GM18951 (cell line): Measurements from ENCODE around the gene SLC24A5.

ENCODE experiments used
- POLR2A ChIP-seq: IDR thresholded peaks from 4 replicates; pipeline ENCODE4 v1.6.1; 2011; ENCODE audit warnings: mild to moderate bottlenecking; ENCODE audit not compliant: insufficient read length, insufficient read depth; ENCODE audit errors: extremely low read depth
- in situ Hi-C: fragments of 300-500 bp; cut with MboI; formaldehyde crosslinking; loops from one replicate; pipeline ENCODE4 v1.12.0; 2022; ENCODE audit warnings: low sequenced_read_pairs, mixed read lengths, inconsistent platforms; ENCODE audit not compliant: unreplicated experiment

Gene SLC24A5

DNA sequence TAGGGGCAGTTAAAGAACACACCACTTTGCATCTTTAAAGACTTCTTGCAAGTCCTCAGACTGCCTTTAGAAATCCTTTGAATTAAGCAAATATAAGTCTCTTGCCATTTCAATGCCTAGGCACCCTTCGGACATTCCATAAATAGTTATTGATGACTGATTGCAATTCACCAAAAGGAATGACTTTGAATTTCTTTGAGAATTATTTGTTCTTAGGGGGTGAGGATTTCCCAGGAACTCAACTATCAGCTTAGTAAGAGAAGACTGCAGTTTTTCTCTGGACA, 57.8 kb downstream of the SLC24A5 start:
- in situ Hi-C loops = no loop called here
- TF ChIP-seq POLR2A = no peak

DNA sequence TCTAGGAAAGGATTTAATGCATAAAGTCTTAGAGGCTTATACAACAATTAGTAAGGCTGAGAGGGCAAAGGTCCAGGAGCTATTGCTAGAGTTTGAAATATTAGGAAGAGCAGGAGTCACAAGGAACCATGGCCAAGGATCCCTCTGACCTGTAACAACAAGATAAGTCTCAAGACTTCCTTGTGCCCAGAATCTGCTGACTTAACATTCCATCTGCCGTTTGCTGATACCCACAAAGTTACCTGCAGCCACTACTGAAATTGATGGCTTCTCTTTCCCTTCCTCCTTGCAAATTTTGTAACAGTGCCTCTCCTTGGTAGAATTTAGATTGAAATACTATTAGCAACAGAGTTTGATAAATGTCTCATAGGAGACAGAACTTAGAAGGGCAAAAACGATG, 62.0 kb downstream of the SLC24A5 start:
- in situ Hi-C loops = no loop called here
- TF ChIP-seq POLR2A = no peak

DNA sequence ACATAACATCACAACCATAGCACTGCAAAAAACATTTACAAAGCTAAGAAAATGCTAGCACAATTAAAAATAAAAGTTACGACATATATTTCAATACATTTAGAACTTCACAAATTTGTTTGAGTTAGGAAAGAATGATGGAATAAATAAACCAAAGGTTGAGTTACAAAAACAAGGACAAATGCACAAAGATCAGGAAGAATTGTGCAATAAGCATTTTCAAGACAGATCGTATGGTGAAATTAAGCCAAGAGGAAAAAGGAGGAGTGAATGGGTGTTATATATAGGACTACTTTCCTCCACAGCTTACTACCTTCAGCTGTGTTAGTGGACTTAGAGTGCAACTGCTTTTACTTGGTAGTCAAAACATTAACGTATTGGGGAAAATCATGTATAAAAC, 64.7 kb downstream of the SLC24A5 start:
- TF ChIP-seq POLR2A = no peak
- in situ Hi-C loops = no loop called here

DNA sequence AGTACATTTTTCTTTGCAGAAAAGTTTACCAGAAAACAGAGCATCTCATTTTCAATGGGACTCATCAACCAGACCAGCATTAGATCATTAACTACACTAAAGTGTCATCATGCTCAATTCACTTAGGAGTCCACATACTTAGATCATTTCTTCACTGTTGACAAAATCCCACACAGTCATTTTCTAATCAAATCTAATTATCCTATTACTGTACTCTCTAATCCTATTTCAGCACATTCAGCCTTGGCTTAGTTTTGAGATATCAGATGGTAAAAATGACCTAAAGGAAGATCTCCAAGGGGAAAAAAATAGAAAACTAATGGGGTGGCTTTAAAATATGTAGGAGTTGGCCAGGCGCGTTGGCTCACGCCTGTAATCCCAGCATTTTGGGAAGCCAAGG, 65.5 kb downstream of the SLC24A5 start:
- in situ Hi-C loops = no loop called here
- no peak for TF ChIP-seq POLR2A

DNA sequence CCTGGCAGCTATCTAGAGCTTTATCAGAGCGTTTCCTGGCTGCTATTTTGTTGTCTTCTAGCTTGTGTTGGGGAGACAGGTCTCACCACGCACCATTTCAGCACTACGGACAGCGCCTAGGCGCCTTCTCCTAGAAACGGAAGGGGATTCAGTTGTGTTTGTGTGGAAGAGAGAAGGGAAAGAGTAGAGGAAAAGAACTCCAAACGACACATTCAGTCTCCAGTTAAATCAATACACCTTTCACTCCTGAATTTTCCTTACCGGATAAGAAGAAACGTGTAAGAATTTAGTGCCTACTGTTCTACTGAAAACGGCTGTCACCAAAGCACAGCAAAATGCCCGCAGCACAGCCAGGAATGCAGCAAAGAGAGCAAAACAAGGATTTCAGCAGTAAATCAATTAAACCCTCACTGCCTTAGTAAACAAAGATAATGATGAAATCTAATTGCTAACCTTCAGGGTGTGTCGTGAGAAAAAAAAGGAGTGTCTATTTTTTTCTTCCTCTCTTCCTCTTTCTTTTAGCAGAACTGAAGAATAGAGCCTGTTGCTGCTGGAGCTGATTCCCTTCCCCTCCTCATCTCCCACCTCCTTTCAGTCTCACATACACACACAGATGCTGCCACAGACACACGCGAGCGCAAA, 70.3 kb downstream of the SLC24A5 start:
- TF ChIP-seq POLR2A = no peak
- in situ Hi-C loops = no loop called here

DNA sequence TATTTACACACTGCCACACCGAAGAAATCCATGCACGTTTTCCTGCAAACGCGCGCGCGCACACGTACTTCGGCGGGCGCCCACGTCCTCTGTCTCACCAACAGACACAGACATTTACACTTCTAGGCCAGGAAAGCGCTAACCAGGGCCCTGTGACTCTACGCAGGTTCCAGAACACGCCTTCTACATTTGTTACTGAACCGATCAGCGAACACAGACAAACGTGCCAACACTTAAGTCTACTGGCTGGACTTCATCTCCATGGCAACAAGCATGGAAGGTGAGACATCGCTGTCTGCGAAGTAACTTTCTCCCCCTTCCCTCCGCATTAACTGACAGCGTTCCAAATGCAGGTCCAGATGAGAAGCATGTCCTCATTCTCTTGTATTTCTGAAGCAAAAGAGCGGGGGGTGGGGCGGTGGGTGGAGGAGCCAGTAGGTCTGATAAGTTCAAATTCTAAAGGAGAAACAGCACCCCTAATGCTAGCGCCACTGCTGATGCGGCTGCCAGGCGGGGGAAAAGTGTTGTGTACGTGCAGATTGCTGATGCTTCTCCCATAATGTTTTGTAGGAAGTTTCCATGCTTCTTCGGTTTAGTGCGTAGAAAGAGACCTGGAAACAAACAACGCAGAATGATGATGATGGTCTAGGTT, 70.9 kb downstream of the SLC24A5 start, which contains the start of gene CTXN2:
Gene CTXN2 (plus strand): TSS at position 92 of the 652 bp plus-strand sequence. CDS start 9,636 bp downstream, outside the sequence.
- in situ Hi-C loops = no loop called here
- TF ChIP-seq POLR2A = no peak
